H9 (cell line): Measurements from ENCODE around the gene LZTFL1. TPM values are rescaled to one million over a fixed set of nuclear protein-coding genes. Genes with fewer than 3 reads are reported as not detected.

Source experiments
- DNase-seq: peaks from one replicate; pipeline ENCODE4 v3.0.0-alpha.2; 2017
- H2AFZ ChIP-seq: one replicate; pipeline ENCODE4 v1.6.1; 2013; ENCODE audit warnings: mild to moderate bottlenecking, low read length, control low read depth, moderate library complexity
- H2AK5ac ChIP-seq: 2 replicates; pipeline ENCODE4 v1.6.1; 2013; ENCODE audit warnings: low read length, control low read depth, mixed read lengths; ENCODE audit not compliant: insufficient read length
- H2BK120ac ChIP-seq: one replicate; pipeline ENCODE4 v1.6.1; 2013; ENCODE audit warnings: low read depth, mild to moderate bottlenecking, low read length, control low read depth, inconsistent platforms; ENCODE audit not compliant: poor library complexity, severe bottlenecking
- H2BK12ac ChIP-seq: 2 replicates; pipeline ENCODE4 v1.6.1; 2013; ENCODE audit warnings: low read length, control low read depth, mixed read lengths, low read depth; ENCODE audit not compliant: insufficient read length
- H2BK15ac ChIP-seq: 2 replicates; pipeline ENCODE4 v1.6.1; 2013; ENCODE audit warnings: low read depth, low read length, control low read depth
- H2BK20ac ChIP-seq: one replicate; pipeline ENCODE4 v1.6.1; 2013; ENCODE audit warnings: low read depth, mild to moderate bottlenecking, low read length, control low read depth, inconsistent platforms; ENCODE audit not compliant: poor library complexity, severe bottlenecking
- H2BK5ac ChIP-seq: 2 replicates; pipeline ENCODE4 v1.6.1; 2013; ENCODE audit warnings: low read length, control low read depth, mixed read lengths; ENCODE audit not compliant: insufficient read length
- H3K14ac ChIP-seq: 2 replicates; pipeline ENCODE4 v1.6.1; 2013; ENCODE audit warnings: low read length, control low read depth; ENCODE audit not compliant: insufficient read depth
- H3K18ac ChIP-seq: 2 replicates; pipeline ENCODE4 v1.6.1; 2013; ENCODE audit warnings: low read depth, mild to moderate bottlenecking, mixed read lengths, low read length, control low read depth; ENCODE audit not compliant: insufficient read length
- H3K23ac ChIP-seq: 2 replicates; pipeline ENCODE4 v1.6.1; 2013; ENCODE audit warnings: low read length, control low read depth, mixed read lengths, low read depth; ENCODE audit not compliant: insufficient read length
- H3K23me2 ChIP-seq: 2 replicates; pipeline ENCODE4 v1.6.1; 2013; ENCODE audit warnings: low read depth, mild to moderate bottlenecking, mixed read lengths, low read length, control low read depth; ENCODE audit not compliant: insufficient read length, poor library complexity, severe bottlenecking
- H3K27ac ChIP-seq: 2 replicates; pipeline ENCODE4 v1.5.1; 2013; ENCODE audit warnings: low read length, control low read depth, mixed read lengths, low read depth; ENCODE audit not compliant: insufficient read length
- H3K27me3 ChIP-seq: 2 replicates; pipeline ENCODE4 v1.6.1; 2013; ENCODE audit warnings: low read length, control low read depth, inconsistent platforms; ENCODE audit not compliant: insufficient read depth
- H3K4ac ChIP-seq: 2 replicates; pipeline ENCODE4 v1.6.1; 2013; ENCODE audit warnings: low read depth, mild to moderate bottlenecking, control low read depth, inconsistent platforms, low read length, moderate library complexity
- H3K4me1 ChIP-seq: 2 replicates; pipeline ENCODE4 v1.6.1; 2013; ENCODE audit warnings: low read length, control low read depth, inconsistent platforms; ENCODE audit not compliant: insufficient read depth
- H3K4me2 ChIP-seq: 2 replicates; pipeline ENCODE4 v1.6.1; 2013; ENCODE audit warnings: low read length, control low read depth, mixed read lengths; ENCODE audit not compliant: insufficient read length, insufficient read depth
- H3K56ac ChIP-seq: 2 replicates; pipeline ENCODE4 v1.6.1; 2013; ENCODE audit warnings: low read depth, mild to moderate bottlenecking, mixed read lengths, low read length, control low read depth; ENCODE audit not compliant: insufficient read length
- H3K79me1 ChIP-seq: 2 replicates; pipeline ENCODE4 v1.6.1; 2013; ENCODE audit warnings: low read depth, mild to moderate bottlenecking, moderate library complexity, low read length, control low read depth, inconsistent platforms; ENCODE audit not compliant: insufficient read depth, poor library complexity, severe bottlenecking
- H3K79me2 ChIP-seq: 2 replicates; pipeline ENCODE4 v1.6.1; 2013; ENCODE audit warnings: low read length, control low read depth, inconsistent platforms; ENCODE audit not compliant: insufficient read depth
- H3K9ac ChIP-seq: 2 replicates; pipeline ENCODE4 v1.6.1; 2013; ENCODE audit warnings: low read length, control low read depth, mixed read lengths; ENCODE audit not compliant: insufficient read length; ENCODE audit errors: extremely low read depth
- H3K9me3 ChIP-seq: one replicate; pipeline ENCODE4 v1.6.1; 2013; ENCODE audit warnings: low read depth, low read length, inconsistent platforms; ENCODE audit not compliant: control insufficient read depth
- H3T11ph ChIP-seq: one replicate; pipeline ENCODE4 v1.6.1; 2013; ENCODE audit warnings: mild to moderate bottlenecking, low read length, control low read depth, inconsistent platforms
- H4K20me1 ChIP-seq: one replicate; pipeline ENCODE4 v1.6.1; 2013; ENCODE audit not compliant: control insufficient read depth, insufficient read length, insufficient read depth
- H4K5ac ChIP-seq: 2 replicates; pipeline ENCODE4 v1.6.1; 2013; ENCODE audit warnings: low read depth, mild to moderate bottlenecking, mixed read lengths, low read length, control low read depth; ENCODE audit not compliant: insufficient read length
- H4K8ac ChIP-seq: replicated peaks from 2 replicates; pipeline ENCODE4 v1.6.1; 2013; ENCODE audit warnings: low read length, control low read depth, mixed read lengths, low read depth; ENCODE audit not compliant: insufficient read length
- H4K91ac ChIP-seq: 2 replicates; pipeline ENCODE4 v1.6.1; 2013; ENCODE audit warnings: low read depth, mild to moderate bottlenecking, moderate library complexity, mixed read lengths, low read length, control low read depth; ENCODE audit not compliant: insufficient read length
- H3K27ac Mint-ChIP-seq, 3 experiments: 2 replicates in 2 of 3; 3 replicates in 1 of 3; pipeline ENCODE4 v1.8.0; 2020 to 2021; ENCODE audit warnings: mixed read lengths in 3 of 3, mild to moderate bottlenecking in 1 of 3, moderate library complexity in 1 of 3
- H3K27me3 Mint-ChIP-seq: 2 replicates; pipeline ENCODE4 v1.8.0; 2021; ENCODE audit warnings: low read depth, mild to moderate bottlenecking, moderate library complexity, mixed read lengths
- H3K36me3 Mint-ChIP-seq, 3 experiments: 2 replicates in 2 of 3; 3 replicates in 1 of 3; pipeline ENCODE4 v1.8.0; 2020 to 2021; ENCODE audit warnings: low read depth in 3 of 3, mixed read lengths in 3 of 3; ENCODE audit not compliant: insufficient read depth in 1 of 3
- H3K4me1 Mint-ChIP-seq, 2 experiments: 2 replicates each; pipeline ENCODE4 v1.8.0; 2020; ENCODE audit warnings: mixed read lengths in 2 of 2
- H3K4me3 Mint-ChIP-seq, 2 experiments: 2 replicates in 1 of 2; 3 replicates in 1 of 2; pipeline ENCODE4 v1.8.0; 2020 to 2021; ENCODE audit warnings: mild to moderate bottlenecking in 2 of 2, mixed read lengths in 2 of 2, moderate library complexity in 1 of 2
- H3K9me3 Mint-ChIP-seq, 2 experiments: 2 replicates in 1 of 2; 3 replicates in 1 of 2; pipeline ENCODE4 v1.8.0; 2020; ENCODE audit warnings: mild to moderate bottlenecking in 2 of 2, mixed read lengths in 2 of 2, moderate library complexity in 1 of 2
- WGBS: extraction: QIAGEN DNeasy Blood & Tissue Kit; methylation state at CpG from one replicate; pipeline ENCODE4 v1.1.7; 2013; ENCODE audit warnings: missing lambda C conversion rate, low lambda C conversion rate, mixed read lengths; ENCODE audit not compliant: insufficient read length; ENCODE audit errors: extremely low coverage; 5-methylcytosine and 5-hydroxymethylcytosine counted together
- total RNA-seq: library from RNA; stranded (reverse); gene quantifications from 2 replicates; pipeline ENCODE4 v1.2.1, GENCODE V29; 2021
- TF ChIP-seq, protein P1 (sequence below): fragments of 200-600 bp; sonication (generic); conservative IDR thresholded peaks from 3 replicates; pipeline ENCODE4 v1.8.0; 2021; ENCODE audit warnings: antibody characterized with exemption, mild to moderate bottlenecking

Gene LZTFL1
- total RNA-seq, 1 experiment from 2014 or later: 12.2 TPM

DNA sequence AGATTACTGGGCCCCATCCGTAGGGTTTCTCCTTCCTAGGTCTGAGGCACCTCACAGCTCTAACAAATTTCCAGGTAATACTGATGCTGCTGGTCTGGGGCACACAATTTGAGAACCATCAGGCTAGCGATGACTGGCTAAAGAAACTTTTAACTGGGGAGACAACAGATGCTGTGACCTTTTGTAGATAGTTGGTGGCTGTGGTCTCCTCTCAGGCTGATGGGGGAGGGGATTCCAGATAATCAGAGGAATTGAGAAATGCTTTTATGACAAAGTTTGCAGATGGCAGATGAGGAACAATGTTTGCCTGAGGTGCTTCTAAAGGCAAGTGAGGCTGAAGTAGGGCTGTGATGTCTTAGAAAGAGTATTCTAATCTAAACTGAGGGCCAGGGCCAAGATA lies 30.6 kb upstream of the LZTFL1 start:
- Histone ChIP-seq H3T11ph (no peak overlapping the region), H3K23me2 (no peaks in the 10 kb centered on the region), H3K14ac (no peak overlapping the region), H2AK5ac (no peak overlapping the region), H2BK120ac (no peak overlapping the region), H2BK5ac (no peak overlapping the region), H4K20me1 (no peaks in the 10 kb centered on the region), H3K23ac (no peak overlapping the region), H3K4me2 (no peak overlapping the region), H4K91ac (no peak overlapping the region), H3K4me1 (no peaks in the 10 kb centered on the region), H2BK20ac (no peak overlapping the region), H3K27me3 (no peaks in the 10 kb centered on the region), H2BK12ac (no peak overlapping the region), H3K56ac (no peak overlapping the region), H3K79me1 (no peaks in the 10 kb centered on the region), H3K27ac (no peak overlapping the region), H4K8ac (no peak overlapping the region), H2BK15ac (no peak overlapping the region), H3K9ac (no peak overlapping the region), H3K4ac (no peak overlapping the region), H4K5ac (no peak overlapping the region), H3K9me3 (no peaks in the 10 kb centered on the region), H3K79me2 (no peaks in the 10 kb centered on the region), H3K18ac (no peak overlapping the region), H2AFZ (no peak overlapping the region)
- no CpG with 5 or more reads among the region's 2 CpGs for WGBS
- Mint-ChIP-seq H3K27ac (no peak overlapping the region), H3K27me3 (peaks cover 3% of the 10 kb centered on the region), H3K4me3 (no peak overlapping the region), H3K4me1 (peaks cover 14 to 16% of the 10 kb centered on the region in 2 experiments), H3K9me3 (no peaks in the 10 kb centered on the region), H3K36me3 (no peaks in the 10 kb centered on the region)
- DNase-seq: no peak
- TF ChIP-seq, protein P1, sequence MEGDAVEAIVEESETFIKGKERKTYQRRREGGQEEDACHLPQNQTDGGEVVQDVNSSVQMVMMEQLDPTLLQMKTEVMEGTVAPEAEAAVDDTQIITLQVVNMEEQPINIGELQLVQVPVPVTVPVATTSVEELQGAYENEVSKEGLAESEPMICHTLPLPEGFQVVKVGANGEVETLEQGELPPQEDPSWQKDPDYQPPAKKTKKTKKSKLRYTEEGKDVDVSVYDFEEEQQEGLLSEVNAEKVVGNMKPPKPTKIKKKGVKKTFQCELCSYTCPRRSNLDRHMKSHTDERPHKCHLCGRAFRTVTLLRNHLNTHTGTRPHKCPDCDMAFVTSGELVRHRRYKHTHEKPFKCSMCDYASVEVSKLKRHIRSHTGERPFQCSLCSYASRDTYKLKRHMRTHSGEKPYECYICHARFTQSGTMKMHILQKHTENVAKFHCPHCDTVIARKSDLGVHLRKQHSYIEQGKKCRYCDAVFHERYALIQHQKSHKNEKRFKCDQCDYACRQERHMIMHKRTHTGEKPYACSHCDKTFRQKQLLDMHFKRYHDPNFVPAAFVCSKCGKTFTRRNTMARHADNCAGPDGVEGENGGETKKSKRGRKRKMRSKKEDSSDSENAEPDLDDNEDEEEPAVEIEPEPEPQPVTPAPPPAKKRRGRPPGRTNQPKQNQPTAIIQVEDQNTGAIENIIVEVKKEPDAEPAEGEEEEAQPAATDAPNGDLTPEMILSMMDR: no peak
